A673 (cell line): ENCODE measurements around the gene FA2H.
A peak's percentile ranks its signal among the peaks of the same experiment; 100 is the strongest.

Experiments
- EZH2 ChIP-seq: fragments of 200-600 bp; sonication (generic); IDR thresholded peaks from 2 replicates; pipeline ENCODE4 v1.6.1; 2017; ENCODE audit warnings: borderline replicate concordance, low read depth, mild to moderate bottlenecking, mixed read lengths, antibody characterized with exemption, low read length; ENCODE audit not compliant: poor library complexity, severe bottlenecking
- TF ChIP-seq, protein P1 (sequence below): fragments of 300-800, 200-600 bp; sonication (generic); conservative IDR thresholded peaks from 2 replicates; pipeline ENCODE4 v1.5.1; 2017; ENCODE audit warnings: low read depth, mild to moderate bottlenecking, antibody characterized with exemption, low read length, moderate library complexity, mixed read lengths

DNA sequence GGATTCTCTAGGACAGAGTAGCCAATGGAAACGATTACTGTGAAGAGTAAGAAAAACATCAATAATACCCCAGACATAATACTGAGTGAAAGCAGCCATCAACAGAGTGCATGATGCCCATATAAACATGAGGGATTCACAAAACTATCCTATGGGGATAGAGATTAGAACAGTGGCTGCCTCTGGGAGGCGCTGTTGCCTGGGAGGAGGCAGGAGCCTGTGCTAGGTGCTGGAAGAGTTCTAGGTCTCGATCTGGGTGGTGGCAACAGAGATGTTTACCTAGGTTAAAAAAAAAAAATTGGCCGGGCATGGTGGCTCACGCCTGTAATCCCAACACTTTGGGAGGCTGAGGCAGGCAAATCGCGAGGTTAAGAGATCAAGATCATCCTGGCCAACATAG is 7.9 kb downstream of the FA2H start:
- TF ChIP-seq, protein P1, sequence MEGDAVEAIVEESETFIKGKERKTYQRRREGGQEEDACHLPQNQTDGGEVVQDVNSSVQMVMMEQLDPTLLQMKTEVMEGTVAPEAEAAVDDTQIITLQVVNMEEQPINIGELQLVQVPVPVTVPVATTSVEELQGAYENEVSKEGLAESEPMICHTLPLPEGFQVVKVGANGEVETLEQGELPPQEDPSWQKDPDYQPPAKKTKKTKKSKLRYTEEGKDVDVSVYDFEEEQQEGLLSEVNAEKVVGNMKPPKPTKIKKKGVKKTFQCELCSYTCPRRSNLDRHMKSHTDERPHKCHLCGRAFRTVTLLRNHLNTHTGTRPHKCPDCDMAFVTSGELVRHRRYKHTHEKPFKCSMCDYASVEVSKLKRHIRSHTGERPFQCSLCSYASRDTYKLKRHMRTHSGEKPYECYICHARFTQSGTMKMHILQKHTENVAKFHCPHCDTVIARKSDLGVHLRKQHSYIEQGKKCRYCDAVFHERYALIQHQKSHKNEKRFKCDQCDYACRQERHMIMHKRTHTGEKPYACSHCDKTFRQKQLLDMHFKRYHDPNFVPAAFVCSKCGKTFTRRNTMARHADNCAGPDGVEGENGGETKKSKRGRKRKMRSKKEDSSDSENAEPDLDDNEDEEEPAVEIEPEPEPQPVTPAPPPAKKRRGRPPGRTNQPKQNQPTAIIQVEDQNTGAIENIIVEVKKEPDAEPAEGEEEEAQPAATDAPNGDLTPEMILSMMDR = peak; percentile 46
- TF ChIP-seq EZH2 = no peak
